CD4-positive, alpha-beta T cell treated with Interleukin-21 for 1 hour (primary cell): ENCODE results near the gene ARL8A.
"Not testable (repeated sequence)": the region's sequence is repeated elsewhere in the genome, so short reads cannot be mapped to it uniquely, and the experiment has no call there.

Experiments
- DNase-seq: peaks from one replicate; pipeline ENCODE4 v3.0.0-alpha.2; 2020

The ARL8A gene

DNA sequence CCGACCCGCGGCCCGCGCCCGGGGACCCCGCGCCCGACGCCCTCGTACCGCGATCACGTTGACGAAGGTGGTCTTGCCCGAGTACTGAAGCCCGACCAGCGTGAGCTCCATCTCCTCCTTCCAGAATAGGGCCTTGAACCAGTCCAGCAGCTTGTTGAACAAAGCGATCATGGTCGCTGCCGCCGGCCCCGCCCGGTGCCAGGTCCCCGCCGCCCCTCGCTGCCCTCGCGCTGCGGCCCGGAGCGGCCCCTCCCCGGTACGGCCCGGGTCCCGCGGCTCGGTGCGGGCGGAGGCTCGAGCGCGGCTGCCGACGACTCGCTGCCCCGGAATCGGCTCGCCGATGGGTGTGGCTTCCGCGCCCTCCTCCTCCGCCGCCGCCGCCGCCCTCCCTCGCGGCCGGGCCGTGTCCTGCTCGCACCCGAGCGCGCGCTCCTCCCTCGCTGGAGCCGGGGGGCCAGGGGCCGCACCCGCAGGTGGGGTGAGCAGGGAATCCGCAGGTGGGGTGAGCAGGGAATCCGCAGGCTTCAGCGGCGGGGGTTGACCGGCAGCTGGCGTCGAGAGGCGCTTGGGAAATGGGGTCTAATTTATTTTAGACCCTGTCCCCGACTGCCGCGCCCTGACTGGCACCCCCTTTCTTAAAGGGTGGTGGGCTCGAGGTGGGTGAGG, at the start of gene ARL8A:
TSS of gene ARL8A (minus strand) at position 336 of the 666 bp plus-strand sequence. CDS start at position 171, 165 bp downstream.
- DNase-seq, result peak; percentile 72

DNA sequence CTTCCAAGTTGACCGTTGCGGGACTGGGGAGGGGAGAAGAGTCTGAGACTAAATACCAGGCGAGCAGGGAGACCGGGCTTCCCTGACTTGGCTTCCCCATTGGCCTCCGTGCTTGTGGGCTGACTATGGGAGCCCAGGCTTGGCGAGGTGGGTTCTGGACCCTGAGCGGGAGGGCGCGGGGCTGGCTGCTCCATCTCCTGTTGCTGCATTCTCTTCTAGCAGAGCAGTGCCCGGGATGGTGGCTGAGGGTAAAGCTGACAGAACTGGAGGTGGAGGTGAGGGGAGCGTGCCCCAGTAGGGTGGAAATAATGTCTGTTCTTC, 49.8 kb upstream of the ARL8A start:
- no peak for DNase-seq

DNA sequence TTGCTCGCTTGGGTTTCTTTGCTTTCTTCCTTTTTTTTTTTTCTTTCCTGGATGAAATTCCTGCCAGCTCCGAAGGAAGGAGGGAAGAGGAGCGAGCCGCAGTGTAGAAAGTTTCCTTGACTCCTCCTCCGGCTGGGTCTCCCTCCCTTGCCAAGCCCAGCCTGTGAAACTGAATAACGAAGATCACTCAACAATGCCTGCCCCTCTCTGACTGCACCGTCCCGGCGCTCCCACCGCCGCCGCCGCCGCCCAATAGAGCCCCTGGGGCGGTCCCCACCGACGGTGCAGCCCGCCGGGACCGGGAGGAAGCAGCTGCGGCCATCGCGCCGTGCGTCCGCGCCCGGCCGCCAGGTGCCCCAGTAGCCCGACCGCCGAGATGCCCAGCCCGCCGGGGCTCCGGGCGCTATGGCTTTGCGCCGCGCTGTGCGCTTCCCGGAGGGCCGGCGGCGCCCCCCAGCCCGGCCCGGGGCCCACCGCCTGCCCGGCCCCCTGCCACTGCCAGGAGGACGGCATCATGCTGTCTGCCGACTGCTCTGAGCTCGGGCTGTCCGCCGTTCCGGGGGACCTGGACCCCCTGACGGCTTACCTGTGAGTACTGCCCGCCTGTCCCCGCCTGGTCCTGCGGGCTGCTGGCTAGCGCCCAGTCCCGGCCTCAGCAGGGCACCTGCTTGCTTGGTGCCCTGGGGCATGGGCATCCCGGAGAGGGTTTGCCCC, 49.2 kb upstream of the ARL8A start, which contains the start of gene LGR6:
TSS of gene LGR6 (plus strand) at position 186 of the 714 bp plus-strand sequence. CDS start at position 377, 191 bp downstream.
- DNase-seq, result no peak

DNA sequence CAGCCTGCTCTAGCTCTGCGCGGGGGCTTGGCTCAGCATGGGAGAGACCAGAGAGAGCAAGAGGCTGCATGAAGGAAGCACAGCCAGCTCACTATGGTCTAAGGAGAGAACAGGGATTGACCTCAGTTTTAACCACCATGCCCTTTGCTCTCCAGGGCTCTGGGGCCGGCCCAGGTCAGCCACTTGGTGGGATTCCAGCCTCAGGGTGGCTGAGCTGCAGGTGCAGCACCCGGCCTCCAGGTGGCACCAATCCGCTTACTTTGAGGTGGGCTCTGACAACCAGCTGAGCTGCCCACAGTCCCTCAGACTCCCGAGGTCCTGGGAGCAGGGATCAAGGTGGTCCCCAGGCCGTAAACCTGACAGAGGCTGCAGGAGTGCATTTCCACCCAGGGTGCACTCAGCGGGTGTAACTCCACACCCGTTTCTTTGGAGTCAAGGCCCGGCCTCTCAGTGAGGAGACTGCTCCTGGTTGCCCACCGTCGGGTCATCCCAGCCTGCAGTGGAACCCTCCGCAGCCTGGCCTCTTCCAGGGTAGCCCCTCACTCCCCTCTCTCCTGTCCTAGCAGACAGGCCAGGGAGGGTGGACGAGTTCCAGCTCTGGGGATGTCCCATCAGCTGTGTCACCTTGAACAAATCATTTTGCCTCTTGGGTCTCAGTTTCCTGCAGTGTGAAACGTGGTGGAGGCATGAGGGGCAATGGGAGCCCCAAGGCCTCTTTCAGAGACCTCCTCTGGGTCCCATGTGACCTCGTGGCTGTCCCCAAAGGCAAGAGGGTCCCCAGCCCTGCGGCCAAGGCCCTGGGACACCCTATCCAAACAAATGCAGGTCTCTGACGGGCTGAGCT, 48.5 kb upstream of the ARL8A start:
- peak; percentile 58 for DNase-seq

DNA sequence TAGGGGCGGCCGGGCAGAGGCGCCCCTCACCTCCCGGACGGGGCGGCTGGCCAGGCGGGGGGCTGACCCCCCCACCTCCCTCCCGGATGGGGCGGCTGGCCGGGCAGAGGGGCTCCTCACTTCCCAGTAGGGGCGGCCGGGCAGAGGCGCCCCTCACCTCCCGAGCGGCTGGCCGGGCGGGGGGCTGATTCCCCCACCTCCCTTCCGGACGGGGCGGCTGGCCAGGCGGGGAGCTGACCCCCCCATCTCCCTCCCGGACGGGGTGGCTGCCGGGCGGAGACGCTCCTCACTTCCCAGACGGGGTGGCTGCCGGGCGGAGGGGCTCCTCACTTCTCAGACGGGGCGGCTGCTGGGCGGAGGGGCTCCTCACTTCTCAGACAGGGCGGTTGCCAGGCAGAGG, 46.9 kb upstream of the ARL8A start:
- DNase-seq, result not testable (repeated sequence)

DNA sequence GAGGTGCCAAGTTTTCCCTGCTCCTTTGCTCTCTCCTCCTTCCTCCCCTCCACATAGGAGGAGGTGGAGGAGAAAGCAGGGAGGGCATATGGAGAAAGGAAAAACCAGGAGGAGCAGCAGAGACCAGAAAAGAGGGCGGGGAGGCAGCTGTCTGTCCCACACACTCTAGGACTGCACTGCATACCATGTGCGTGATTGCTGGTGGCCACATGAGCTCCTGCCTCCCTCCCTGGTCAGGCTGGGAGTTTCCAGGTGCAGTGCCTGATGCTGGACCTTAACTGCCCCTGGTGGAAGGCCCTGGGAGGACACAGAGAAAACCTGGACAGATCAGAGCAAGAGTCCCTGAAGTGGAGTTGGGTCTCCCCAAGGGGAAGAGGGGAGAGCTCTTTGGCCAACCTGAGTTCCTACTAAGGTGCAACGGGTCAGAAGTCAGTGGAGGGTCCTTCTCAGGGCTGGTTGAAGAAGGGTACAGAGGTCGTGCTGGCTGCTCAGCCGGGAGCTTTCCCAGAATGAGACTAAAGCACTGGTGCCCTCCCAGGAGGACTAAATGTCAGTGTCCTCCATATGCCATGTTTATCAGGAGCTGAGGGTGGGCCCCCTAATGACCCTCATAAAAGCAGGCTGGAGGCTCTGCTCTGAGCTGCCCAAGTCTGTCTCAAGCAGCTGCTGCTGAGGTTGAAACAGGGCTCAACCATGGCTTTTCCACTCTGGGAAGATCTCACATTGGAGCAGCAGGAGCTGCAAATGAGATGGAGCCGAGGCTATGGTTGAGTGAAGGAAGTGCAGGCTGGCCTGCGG, 45.6 kb upstream of the ARL8A start:
- DNase-seq, result no peak

DNA sequence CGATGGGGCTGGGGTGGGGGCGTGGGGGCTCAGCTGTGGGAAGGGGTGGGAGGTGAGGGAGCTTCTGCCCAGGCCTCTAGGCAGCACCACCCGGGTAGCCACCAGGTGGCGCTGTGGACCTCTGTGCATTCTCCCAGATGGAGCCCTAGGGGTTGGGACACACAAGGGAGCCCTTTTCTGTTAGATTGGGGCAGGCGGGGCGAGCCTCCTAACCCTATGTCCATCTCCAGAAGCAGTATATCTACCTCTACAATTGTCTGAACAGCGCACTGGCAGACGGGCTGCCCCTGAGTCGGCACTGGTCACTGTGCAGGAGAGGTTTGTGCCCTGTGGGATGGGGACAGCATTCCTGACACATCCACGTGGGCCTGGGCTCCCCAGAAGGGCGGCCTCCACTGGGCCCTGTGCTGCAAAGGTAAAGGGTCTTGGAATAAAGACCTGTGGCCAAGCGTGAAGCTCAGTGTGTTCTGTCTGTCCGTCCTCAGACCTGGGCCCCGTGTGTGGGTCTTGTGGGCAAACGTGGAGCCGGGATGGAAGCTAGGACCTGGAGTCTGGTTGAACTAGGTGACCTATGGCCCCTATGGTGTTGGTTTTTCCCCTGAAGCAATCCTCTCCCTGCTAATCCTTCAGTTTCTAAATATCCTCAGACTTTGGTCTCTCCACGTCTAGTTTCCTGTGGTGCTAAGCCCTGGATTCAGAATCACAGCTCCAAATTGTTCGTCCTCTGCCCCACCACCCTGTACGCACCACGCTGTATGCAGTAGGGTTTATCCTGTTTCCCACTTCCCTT, 44.7 kb upstream of the ARL8A start:
- peak; percentile 74 for DNase-seq

DNA sequence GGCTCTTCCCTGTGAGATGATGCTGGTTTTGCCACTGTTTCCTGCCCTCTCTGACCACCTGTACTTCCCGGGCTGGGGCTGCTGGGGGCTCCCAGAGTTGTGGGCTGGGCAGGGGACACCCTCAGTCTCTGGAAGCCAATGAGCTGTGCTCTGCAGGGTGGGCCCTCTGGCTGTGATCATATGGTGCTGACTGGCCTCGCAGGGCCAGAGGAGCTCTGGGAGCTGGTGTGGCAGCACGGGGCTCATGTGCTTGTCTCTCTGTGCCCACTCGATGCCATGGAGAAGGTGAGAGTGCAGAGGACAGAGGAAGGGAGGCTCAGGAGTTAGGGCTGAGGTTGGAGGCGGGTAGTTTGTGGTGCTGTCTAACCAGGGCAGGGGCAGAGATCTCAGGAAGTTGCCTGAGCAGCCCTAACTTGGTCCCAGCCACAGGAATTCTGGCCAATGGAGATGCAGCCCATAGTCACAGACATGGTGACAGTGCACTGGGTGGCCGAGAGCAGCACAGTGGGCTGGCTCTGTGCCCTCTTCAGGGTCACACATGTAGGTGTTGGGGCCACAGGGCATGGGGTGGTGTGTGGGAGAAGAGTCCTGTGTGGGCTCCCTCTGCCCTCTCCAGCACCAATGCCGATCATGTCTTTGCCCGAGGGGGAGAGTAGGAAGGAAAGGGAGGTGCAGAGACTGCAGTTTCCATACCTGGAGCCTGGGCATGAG, 43.3 kb upstream of the ARL8A start:
- DNase-seq, result no peak

DNA sequence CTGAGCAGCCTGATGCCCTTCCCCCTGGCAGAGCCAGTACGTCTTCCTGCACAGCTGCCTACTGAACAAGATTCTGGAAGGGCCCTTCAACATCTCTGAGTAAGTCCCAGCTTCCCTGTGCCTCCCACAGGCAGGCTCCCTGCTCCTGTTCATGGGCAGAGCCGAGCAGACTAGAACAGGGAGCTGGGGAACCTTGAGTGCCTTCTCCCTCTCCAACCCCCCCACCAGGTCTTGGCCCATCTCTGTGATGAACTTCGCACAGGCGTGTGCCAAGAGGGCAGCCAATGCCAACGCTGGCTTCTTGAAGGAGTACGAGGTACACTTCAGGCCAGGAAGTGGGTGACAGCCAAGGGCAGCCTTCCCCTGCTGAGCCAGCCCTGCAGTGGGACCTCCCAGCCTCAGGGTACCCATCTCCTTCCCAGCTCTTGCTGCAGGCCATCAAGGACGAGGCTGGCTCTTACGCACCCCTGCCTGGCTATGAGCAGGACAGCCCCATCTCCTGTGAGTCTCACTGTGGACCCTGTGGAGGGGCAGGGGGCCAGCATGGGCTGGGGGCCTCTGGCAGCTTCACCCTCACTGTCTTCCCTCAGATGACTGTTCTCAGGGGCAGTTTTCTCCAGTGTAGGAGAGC, 42.6 kb upstream of the ARL8A start:
- DNase-seq, result no peak

DNA sequence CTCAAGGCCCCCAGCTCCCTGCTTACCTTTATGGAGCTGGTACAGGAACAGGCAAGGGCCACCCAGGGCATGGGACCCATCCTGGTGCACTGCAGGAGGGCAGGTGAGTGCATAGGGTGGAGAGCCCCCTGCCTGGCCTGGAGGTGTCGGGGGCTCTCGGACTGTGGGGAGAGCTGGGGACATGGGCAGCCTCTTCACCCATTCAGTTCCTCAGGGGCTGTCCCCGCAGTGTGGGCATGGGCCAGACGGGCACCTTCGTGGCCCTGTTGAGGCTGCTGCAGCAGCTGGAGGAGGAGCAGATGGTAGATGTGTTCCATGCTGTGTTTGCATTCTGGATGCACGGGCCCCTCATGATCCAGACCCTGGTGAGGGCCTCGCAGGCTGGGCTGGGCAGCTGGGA, 41.8 kb upstream of the ARL8A start:
- DNase-seq, result no peak

DNA sequence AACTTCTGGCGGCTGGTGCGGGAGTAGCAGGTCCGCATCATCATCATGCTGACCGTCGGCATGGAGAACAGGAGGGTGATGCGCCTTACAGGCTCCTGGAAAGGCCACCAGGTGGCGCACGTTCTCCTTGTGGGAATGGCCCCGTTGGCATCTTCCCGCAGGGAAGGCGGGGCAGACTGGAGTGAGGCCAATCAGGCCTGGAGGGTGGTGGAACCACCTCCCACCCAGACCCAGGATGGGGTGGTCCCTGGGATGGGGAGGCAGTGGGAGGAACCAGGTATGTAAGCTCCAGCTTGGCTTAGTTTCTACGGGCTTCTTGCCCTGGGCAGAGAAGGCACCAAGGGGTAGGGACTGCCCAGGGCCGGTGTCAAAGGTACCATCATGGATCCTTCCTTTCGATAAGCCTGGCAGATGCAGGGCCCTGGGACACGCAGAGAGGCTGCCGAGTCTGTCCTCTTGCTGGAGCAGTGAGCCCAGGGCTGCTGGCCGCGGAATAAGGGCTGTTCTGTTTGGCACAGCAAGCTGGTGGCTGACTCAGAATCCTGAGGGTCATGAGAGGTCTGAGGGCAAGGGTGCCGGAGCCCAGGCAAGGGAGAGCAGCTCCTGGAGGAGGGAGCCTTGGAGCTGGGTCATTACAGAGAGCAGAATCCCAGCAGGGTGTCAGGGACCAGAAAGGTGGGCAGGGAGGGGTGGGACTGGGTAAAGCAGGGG, 40.4 kb upstream of the ARL8A start:
- peak; percentile 72 for DNase-seq

DNA sequence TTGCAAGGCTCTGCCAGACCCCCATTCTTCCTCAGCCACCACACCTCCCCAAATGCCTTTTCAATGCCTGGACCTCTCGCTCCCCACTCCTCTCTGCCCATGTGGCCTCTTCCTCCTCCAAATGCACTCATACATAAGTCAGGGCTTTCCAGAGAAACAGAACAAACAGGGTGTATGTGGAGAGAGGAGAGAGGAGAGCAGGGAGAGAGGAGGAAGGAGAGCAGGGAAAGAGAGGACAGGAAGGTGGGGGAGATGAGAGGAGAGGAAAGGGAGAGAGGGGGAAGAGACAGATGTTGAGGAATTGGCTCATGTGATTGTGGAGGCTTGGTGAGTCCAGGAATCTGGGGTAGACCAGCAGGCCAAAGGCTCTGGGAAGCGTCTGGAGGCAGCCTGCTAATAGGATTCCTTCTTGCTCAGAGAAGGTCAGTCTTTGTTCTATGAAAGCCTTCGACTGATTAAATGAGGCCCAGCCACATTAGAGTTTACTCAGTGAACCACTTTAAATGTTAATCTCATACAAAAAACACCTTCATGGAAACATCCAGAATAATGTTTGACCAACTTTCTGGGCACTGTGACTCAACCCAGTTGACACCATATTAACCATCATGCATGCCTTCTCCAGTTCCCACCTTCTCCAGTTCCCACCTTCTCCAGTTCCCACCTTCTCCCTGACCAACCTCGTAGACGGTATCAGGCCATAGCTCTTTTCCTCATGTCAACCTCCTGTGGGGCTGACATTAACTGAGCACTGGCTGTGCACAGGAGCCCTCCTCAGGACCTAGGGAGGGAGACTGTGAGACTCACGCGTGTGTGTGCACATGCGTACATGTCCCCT, 37.7 kb upstream of the ARL8A start:
- DNase-seq, result no peak

DNA sequence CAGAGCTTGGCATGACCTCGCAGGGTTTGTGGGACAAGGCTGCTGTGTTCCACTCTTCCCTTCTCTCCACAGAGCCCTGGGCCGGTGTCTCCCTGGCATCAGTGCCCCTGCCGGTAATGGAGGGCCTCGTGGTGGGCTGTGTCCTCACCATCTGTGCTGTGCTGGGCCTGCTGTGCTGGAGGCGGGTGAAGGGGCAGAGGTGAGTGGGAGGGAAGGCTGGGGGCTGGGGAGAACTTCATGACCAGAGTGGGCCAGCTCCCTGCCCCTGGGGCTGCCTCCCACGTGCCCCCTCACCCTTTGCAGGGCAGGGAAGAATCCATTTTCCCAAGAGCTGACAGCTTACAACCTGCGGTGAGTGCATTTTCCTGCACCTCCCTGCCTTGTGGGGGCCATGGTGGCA, 37.0 kb upstream of the ARL8A start:
- DNase-seq, result no peak

DNA sequence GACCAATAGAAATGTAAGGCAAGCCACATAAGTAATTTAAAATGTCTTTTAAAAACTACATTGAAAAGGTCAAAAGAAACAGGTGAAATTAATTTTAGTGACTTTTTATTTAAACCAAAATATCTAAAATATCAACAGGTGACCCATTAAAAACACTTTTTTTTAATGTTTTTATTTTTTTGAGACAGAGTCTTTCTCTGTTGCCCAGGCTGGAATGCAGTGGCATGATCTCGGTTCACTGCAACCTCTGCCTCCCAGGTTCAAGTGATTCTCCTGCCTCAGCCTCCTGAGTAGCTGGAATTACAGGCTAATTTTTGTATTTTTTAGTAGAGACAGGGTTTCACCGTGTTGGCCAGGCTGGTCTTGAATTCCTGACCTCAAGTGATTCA, 36.2 kb upstream of the ARL8A start:
- not testable (repeated sequence) for DNase-seq

DNA sequence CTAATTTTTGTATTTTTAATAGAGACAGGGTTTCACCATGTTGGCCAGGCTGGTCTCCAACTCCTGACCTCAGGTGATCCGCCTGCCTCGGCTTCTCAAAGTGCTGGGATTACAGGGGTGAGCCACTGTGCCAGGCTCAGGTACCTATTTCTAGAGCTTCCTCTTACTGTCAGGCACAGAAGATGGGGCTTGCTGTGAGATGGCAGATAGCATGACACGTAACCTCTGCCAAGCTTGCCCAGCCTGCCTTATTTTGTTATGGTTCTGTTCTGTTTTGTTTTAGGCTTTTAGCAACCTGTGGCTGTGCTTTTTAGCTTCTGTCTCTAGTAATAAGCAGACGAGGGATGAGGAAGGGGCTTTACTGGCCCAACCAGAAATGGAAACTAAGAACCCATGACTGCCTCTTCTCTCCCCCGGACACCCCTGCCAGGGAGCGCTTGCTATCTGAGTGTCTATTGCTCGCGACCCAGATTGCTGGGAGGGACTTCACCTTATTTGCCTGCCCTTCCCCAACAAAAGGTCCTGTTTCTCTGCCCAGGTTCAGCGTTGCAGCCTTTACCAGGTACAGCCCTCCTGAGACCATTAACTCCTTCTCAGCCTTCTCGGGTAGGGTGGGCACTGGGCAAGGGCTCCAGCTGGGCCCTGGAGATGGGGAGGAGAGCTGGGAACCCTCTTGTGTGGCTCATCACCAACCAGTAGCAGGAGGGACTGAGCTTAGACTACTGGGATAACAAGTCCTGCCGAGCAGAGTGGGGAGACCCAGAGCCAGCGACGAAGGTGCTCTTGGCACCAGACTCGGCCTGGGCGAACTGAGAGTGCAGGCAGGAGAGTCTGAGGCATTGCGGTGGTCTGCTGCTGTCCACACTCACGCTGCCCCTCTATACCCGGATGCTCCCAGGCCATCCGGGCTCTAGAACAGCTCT, 35.6 kb upstream of the ARL8A start:
- no peak for DNase-seq

DNA sequence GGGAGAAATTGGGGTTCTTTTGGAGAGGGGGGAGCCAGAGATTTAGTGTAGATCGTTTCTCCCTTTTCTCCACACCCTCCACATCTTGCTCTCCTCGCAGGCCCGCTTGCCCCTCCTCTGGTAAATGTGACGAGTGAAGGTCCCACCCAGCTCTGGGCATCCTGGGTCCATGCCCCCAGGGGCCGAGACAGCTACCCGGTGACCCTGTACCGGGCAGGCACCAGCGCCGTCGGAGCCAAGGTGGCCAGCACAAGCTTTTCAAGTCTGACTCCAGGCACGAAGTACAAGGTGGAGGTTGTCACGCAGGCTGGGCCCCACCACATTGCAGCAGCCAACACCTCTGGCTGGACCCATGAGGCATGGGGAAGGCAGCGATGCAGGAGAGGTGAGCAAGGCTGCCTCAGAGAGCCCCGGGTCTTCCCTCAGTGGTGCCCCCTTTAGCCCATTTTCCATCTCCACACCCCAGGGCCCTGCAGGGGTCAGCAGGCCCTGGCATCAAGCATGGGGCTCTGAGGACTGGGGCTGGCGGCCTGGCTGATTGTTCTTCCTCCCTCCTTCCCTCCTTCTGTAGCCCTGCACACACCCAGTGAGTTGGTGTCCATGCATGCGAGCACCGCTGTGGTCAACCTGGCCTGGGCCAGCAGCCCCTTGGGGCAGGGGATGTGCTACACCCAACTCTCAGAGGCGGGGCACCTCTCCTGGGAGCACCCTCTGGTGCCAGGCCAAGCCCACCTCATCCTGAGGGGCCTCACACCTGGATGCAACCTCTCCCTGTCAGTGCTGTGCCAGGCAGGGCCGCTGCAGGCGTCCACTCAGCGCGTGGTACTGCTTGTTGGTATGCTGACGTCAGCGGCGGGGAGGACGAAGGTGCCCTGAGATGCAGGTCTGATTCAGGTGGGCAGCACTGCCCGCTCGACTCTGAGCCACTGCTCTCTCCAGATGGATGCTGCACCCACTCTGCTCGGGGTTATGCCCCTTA, 32.7 kb upstream of the ARL8A start:
- DNase-seq, result no peak

DNA sequence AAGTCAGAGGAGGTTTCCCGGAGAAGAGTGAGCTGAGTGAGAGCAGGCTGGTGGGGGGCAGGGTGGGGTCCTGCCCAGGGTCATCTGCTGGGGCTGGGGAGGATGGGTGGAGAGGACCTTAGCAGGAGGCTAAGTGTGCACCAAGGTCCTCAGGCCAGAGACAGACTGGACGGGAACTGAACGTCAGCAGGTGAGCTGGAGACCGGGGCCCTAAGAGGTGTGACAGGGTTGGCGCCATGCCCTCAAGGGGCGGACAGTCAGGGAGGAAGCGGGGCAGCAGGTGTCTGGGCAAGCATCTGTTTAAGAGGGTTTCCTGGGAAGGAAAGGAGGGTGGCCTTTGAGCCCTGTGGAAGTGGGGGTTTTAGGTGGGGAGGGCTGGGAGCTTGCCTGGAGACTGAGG, 29.5 kb upstream of the ARL8A start:
- DNase-seq, result no peak
